GM12878 (cell line): ENCODE results near the gene CAMK2B. TPM values are rescaled to one million over a fixed set of nuclear protein-coding genes. Genes with fewer than 3 reads are reported as not detected.

Experiments used
- ATAC-seq: fragments of 200-7000 bp; cut with Tn5 transposase; 3 replicates; pipeline ENCODE4 v1.9.1; 2020; ENCODE audit warnings: mild to moderate bottlenecking, moderate library complexity
- BruUV-seq: library from RNA; stranded (reverse); fragments of 400-500 nt; replicated peaks from 2 replicates; lab custom pipeline; 2021; lab: Mats Ljungman, UMichigan
- CTCF ChIA-PET: fragments of 300-600 bp; sonication (Branson Sonifier 250); formaldehyde crosslinking; extraction: SDS; loops from one replicate; lab custom pipeline; 2021; ENCODE audit warnings: inconsistent platforms; lab: Yijun Ruan, JAX
- POLR2A ChIA-PET: fragments of 350-600 bp; formaldehyde crosslinking; extraction: SDS; loops from one replicate; lab custom pipeline; 2021; ENCODE audit warnings: inconsistent platforms; lab: Charles Lee
- RAD21 ChIA-PET: fragments of 300-600 bp; sonication (Branson Sonifier 250); formaldehyde crosslinking; loops from one replicate; lab custom pipeline; 2023; ENCODE audit warnings: antibody characterized with exemption; ENCODE audit not compliant: unreplicated experiment; lab: Charles Lee
- SMC1A ChIA-PET: fragments of 300-600 bp; sonication (Branson Sonifier 250); formaldehyde crosslinking; loops from one replicate; lab custom pipeline; 2023; ENCODE audit not compliant: unreplicated experiment, uncharacterized antibody; lab: Charles Lee
- DNase-seq: peaks from one replicate; pipeline ENCODE4 v3.0.0-alpha.2; 2011; ENCODE audit warnings: low read depth, low spot score
- FAIRE-seq: peaks from 3 replicates; lab custom pipeline; 2011; peaks lifted over from hg19 to GRCh38; lab: Jason Lieb, UNC
- H2AFZ ChIP-seq: 2 replicates; pipeline ENCODE4 v1.6.0; 2011; ENCODE audit warnings: low read depth, low read length, control low read depth; ENCODE audit not compliant: control insufficient read depth
- H3K27ac ChIP-seq: 2 replicates; pipeline ENCODE4 v1.5.1; 2011; ENCODE audit warnings: control low read depth; ENCODE audit not compliant: control insufficient read depth, insufficient read depth
- H3K27me3 ChIP-seq, 2 experiments: replicated peaks in 1 of 2; 2 replicates each; pipeline versions ENCODE4 v1.6.0 to v1.6.1; 2011; ENCODE audit warnings: low read length in 1 of 2; ENCODE audit not compliant: control insufficient read depth in 2 of 2, insufficient read depth in 2 of 2
- H3K36me3 ChIP-seq, 2 experiments: 2 replicates each; pipeline ENCODE4 v1.5.1; 2011; ENCODE audit warnings: low read length in 1 of 2; ENCODE audit not compliant: control insufficient read depth in 2 of 2, insufficient read depth in 2 of 2
- H3K4me1 ChIP-seq: 2 replicates; pipeline ENCODE4 v1.6.1; 2011; ENCODE audit warnings: mild to moderate bottlenecking, low read length, moderate library complexity, mixed read lengths; ENCODE audit not compliant: control insufficient read depth, insufficient read depth
- H3K4me2 ChIP-seq: 2 replicates; pipeline ENCODE4 v1.6.0; 2011; ENCODE audit warnings: control low read depth; ENCODE audit not compliant: control insufficient read depth, insufficient read depth
- H3K4me3 ChIP-seq: fragments of 200-600 bp; sonication (generic); 2 replicates; pipeline ENCODE4 v1.5.1; 2016
- H3K79me2 ChIP-seq: 2 replicates; pipeline ENCODE4 v1.6.0; 2011; ENCODE audit warnings: low read length; ENCODE audit not compliant: control insufficient read depth, insufficient read depth
- H3K9ac ChIP-seq: 2 replicates; pipeline ENCODE4 v1.8.0; 2011; ENCODE audit warnings: low read length, control low read depth, mixed read lengths; ENCODE audit not compliant: control insufficient read depth, insufficient read depth
- H3K9me3 ChIP-seq: replicated peaks from 3 replicates; pipeline ENCODE4 v1.5.1; 2011; ENCODE audit warnings: mild to moderate bottlenecking, low read length; ENCODE audit not compliant: control insufficient read depth, insufficient read depth
- H4K20me1 ChIP-seq: 2 replicates; pipeline ENCODE4 v1.6.0; 2011; ENCODE audit not compliant: control insufficient read depth, insufficient read depth
- CBFB ChIP-seq: IDR thresholded peaks from 2 replicates; pipeline ENCODE4 v1.6.1; 2016; ENCODE audit warnings: antibody characterized with exemption, low read depth
- CEBPZ ChIP-seq: fragments of 150-350 bp; IDR thresholded peaks from 2 replicates; pipeline ENCODE4 v1.6.1; 2016; ENCODE audit warnings: low read depth, low read length
- ZNF207 ChIP-seq: fragments of 450-650 bp; IDR thresholded peaks from 2 replicates; pipeline ENCODE4 v1.6.1; 2014; ENCODE audit warnings: antibody characterized with exemption, mild to moderate bottlenecking, borderline replicate concordance
- WGBS: methylation state at CpG from one replicate; pipeline ENCODE4 v1.1.6; 2016; ENCODE audit warnings: low lambda C conversion rate; ENCODE audit not compliant: insufficient replicate concordance, insufficient coverage; ENCODE audit errors: missing lambda C conversion rate; 5-methylcytosine and 5-hydroxymethylcytosine counted together
- in situ Hi-C: fragments of 300-500 bp; cut with MboI; formaldehyde crosslinking; loops from 9 replicates; pipeline ENCODE4 v1.14.3; 2018; ENCODE audit warnings: mixed read lengths
- intact Hi-C: fragments of 100-400 bp; cut with micrococcal nuclease; formaldehyde crosslinking; loops from one replicate; pipeline ENCODE4 v1.14.2; 2022; ENCODE audit not compliant: unreplicated experiment
- polyA plus RNA-seq, 11 experiments: library from polyadenylated mRNA; depleted of rRNA in 4 of 11; unstranded in 6 of 11; stranded (reverse) in 5 of 11; fragments of >200 nt; fragmentation: Nextera tagmentation in 4 of 11; fragmentation: Illumina TruSeq in 1 of 11; extraction: Ambion mirVana in 4 of 11; extraction: Trizol in 1 of 11; gene quantifications; 1 replicate in 1 of 11; 2 replicates in 10 of 11; pipeline versions ENCODE4 v1.2.1 to v1.2.3, GENCODE V29; 2011 to 2016; ENCODE audit warnings: inconsistent platforms in 2 of 11, missing spikeins in 2 of 11, low read depth in 1 of 11
- total RNA-seq, 4 experiments: library from RNA; depleted of rRNA in 3 of 4; stranded (reverse); fragments of >200 nt in 3 of 4; fragmentation: Illumina TruSeq in 1 of 4; extraction: Trizol in 1 of 4; gene quantifications; 2 replicates each; pipeline versions ENCODE4 v1.2.1 to v1.2.3, GENCODE V29; 2013 to 2021

Gene CAMK2B
- total and polyA plus RNA-seq, 10 of the 15 experiments (the other 5 are each of a cell fraction or from before 2014, with no cell fraction given): 0.06 to 0.23 (median 0.11) TPM; not detected in 5

GRCh38 chr7:44194069-44194468, 131.3 kb downstream of the CAMK2B start:
- Histone ChIP-seq H3K9me3 (no peaks in the 10 kb centered on the region), H3K27me3 (no peaks in the 10 kb centered on the region), H3K36me3 (no peaks in the 10 kb centered on the region), H3K4me3 (no peak overlapping the region), H3K79me2 (no peaks in the 10 kb centered on the region), H3K9ac (no peak overlapping the region), H3K4me2 (no peak overlapping the region), H3K27ac (no peak overlapping the region), H2AFZ (no peak overlapping the region), H3K4me1 (no peaks in the 10 kb centered on the region), H4K20me1 (no peaks in the 10 kb centered on the region)
- ChIA-PET CTCF (no interaction called here), RAD21 (no interaction called here), SMC1A (no interaction called here), POLR2A (no interaction called here)
- no TSS peak for BruUV-seq
- no peak for TF ChIP-seq CBFB
- no peak for TF ChIP-seq ZNF207
- ATAC-seq (peak; percentile 43; the same call in 2 of the 3 replicates), FAIRE-seq (no peak), DNase-seq (no peak)
- WGBS: 41% methylated on average over 2 of the region's 2 CpGs
- intact Hi-C loops: loop anchor here (5.0 kb wide), 1 partner anchor 42 kb away; no protein-coding TSS in a partner anchor
- in situ Hi-C loops: no loop called here

- POLR2A ChIA-PET: no interaction called here
- 58% methylated on average over 7 of the region's 7 CpGs for WGBS
These were observed 132.2 kb downstream of the CAMK2B start for GRCh38 chr7:44193011-44193802.

More at GRCh38 chr7:44193011-44193802, 132.2 kb downstream of the CAMK2B start:
- Histone ChIP-seq H2AFZ (no peak overlapping the region), H3K36me3 (no peaks in the 10 kb centered on the region), H3K4me2 (no peak overlapping the region), H3K4me3 (no peak overlapping the region), H3K4me1 (no peaks in the 10 kb centered on the region), H4K20me1 (no peaks in the 10 kb centered on the region), H3K27ac (no peak overlapping the region), H3K27me3 (no peaks in the 10 kb centered on the region; a peak in 1 of 4 replicates), H3K9ac (no peak overlapping the region), H3K79me2 (no peaks in the 10 kb centered on the region), H3K9me3 (no peaks in the 10 kb centered on the region)
- BruUV-seq: no TSS peak
- ChIA-PET CTCF (no interaction called here), RAD21 (no interaction called here), SMC1A (interaction anchor here (0.6 kb wide), 1 partner anchor 1049 kb away, joined by 3 read pairs; no protein-coding TSS in a partner anchor)
- ATAC-seq (peak; percentile 63), FAIRE-seq (no peak), DNase-seq (no peak)
- no peak for TF ChIP-seq CEBPZ
- intact Hi-C loops (loop anchor here (5.0 kb wide), 1 partner anchor 41 kb away; no protein-coding TSS in a partner anchor), in situ Hi-C loops (no loop called here)
